Measurements from ENCODE around the gene SPACA6. TPM values are rescaled to one million over a fixed set of nuclear protein-coding genes. Genes with fewer than 3 reads are reported as not detected.
A peak's percentile ranks its signal among the peaks of the same experiment; 100 is the strongest.

SPACA6 gene
- total RNA-seq, 1 donor from 2014 or later: 1.1 TPM

DNA sequence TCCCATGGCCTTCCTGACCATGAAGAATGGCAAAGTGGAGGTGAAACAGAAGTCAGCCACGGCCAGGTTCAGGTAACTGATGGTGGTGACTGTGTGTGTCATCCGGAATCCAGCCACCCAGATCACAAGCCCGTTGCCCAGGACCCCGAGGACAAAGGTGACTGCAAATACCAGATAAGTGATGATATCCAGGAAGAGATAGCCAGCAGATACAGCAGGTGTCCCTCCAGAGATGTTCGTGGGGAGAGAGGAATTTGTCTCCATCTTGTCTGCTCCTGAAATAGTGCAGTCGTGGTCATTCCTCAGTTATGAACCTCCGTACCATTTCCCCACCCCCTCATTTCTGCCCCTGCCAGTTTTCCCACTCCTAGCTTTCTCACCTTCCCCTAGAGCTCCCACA, 53.6 kb downstream of the SPACA6 start:
- no peaks in the 10 kb centered on the region for H3K27me3 ChIP-seq (ENCODE audit: control insufficient read depth, insufficient read depth, low read length)
- DNase-seq (ENCODE audit: low read depth) (no peak), FAIRE-seq (peak; percentile 62)
- no peaks in the 10 kb centered on the region for H3K36me3 ChIP-seq (ENCODE audit: control insufficient read depth, insufficient read depth, low read length)
- H3K4me3 ChIP-seq (ENCODE audit: low read depth, low read length): no peak overlapping the region
- TF ChIP-seq, protein P1, sequence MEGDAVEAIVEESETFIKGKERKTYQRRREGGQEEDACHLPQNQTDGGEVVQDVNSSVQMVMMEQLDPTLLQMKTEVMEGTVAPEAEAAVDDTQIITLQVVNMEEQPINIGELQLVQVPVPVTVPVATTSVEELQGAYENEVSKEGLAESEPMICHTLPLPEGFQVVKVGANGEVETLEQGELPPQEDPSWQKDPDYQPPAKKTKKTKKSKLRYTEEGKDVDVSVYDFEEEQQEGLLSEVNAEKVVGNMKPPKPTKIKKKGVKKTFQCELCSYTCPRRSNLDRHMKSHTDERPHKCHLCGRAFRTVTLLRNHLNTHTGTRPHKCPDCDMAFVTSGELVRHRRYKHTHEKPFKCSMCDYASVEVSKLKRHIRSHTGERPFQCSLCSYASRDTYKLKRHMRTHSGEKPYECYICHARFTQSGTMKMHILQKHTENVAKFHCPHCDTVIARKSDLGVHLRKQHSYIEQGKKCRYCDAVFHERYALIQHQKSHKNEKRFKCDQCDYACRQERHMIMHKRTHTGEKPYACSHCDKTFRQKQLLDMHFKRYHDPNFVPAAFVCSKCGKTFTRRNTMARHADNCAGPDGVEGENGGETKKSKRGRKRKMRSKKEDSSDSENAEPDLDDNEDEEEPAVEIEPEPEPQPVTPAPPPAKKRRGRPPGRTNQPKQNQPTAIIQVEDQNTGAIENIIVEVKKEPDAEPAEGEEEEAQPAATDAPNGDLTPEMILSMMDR (IDR thresholded peaks at IDR 0.05; ENCODE audit: insufficient read depth, low read length, severe bottlenecking): no peak

DNA sequence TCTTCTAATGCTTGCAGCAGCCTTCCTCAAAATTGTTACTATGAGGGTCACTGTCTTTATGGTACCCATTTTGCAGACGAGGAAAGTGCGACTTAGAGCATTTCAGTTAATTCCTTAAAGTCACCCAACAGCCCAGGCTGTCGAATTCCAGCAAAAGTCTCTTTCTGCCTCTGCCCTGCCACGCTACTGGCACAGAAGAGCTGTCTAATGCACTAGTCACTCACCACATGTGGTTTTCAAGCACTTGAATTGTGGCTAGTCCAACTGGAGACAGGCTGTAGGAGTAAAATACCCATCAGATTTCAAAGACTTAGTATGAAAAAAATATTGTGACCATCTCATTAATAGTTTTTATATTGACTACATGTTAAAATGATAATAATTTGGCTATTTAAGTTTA, 56.8 kb downstream of the SPACA6 start:
- Histone ChIP-seq H3K36me3 (ENCODE audit: control insufficient read depth, insufficient read depth, low read length) (no peaks in the 10 kb centered on the region), H3K27me3 (ENCODE audit: control insufficient read depth, insufficient read depth, low read length) (no peaks in the 10 kb centered on the region), H3K4me3 (ENCODE audit: low read depth, low read length) (no peak overlapping the region)
- TF ChIP-seq, protein P1 (IDR thresholded peaks at IDR 0.05; ENCODE audit: insufficient read depth, low read length, severe bottlenecking): no peak
- no peak for DNase-seq (ENCODE audit: low read depth)
- no peak for FAIRE-seq

- FAIRE-seq: no peak
- TF ChIP-seq, protein P1 (IDR thresholded peaks at IDR 0.05; ENCODE audit: insufficient read depth, low read length, severe bottlenecking): no peak
- Histone ChIP-seq H3K4me3 (ENCODE audit: low read depth, low read length) (no peak overlapping the region), H3K27me3 (ENCODE audit: control insufficient read depth, insufficient read depth, low read length) (no peaks in the 10 kb centered on the region), H3K36me3 (ENCODE audit: control insufficient read depth, insufficient read depth, low read length) (no peaks in the 10 kb centered on the region)
- DNase-seq (ENCODE audit: low read depth): no peak
Observed at GRCh38 chr19:51750400-51751094, 57.4 kb downstream of the SPACA6 start.

- FAIRE-seq: no peak
- peak; percentile 10 for DNase-seq (ENCODE audit: low read depth)
- TF ChIP-seq, protein P1 (IDR thresholded peaks at IDR 0.05; ENCODE audit: insufficient read depth, low read length, severe bottlenecking): no peak
- Histone ChIP-seq H3K36me3 (ENCODE audit: control insufficient read depth, insufficient read depth, low read length) (no peaks in the 10 kb centered on the region), H3K27me3 (ENCODE audit: control insufficient read depth, insufficient read depth, low read length) (no peaks in the 10 kb centered on the region), H3K4me3 (ENCODE audit: low read depth, low read length) (no peak within 1 kb of the TSS)
Observed at GRCh38 chr19:51751655-51752054, 58.5 kb downstream of the SPACA6 start, which contains the start of gene FPR1. Gene FPR1, minus strand, starts transcription at chr19:51751878. Its CDS starts 4,884 bp downstream, at chr19:51746994.

GRCh38 chr19:51754109-51754508, 61.0 kb downstream of the SPACA6 start:
- TF ChIP-seq, protein P1 (IDR thresholded peaks at IDR 0.05; ENCODE audit: insufficient read depth, low read length, severe bottlenecking): no peak
- no peaks in the 10 kb centered on the region for H3K27me3 ChIP-seq (ENCODE audit: control insufficient read depth, insufficient read depth, low read length)
- FAIRE-seq: no peak

DNA sequence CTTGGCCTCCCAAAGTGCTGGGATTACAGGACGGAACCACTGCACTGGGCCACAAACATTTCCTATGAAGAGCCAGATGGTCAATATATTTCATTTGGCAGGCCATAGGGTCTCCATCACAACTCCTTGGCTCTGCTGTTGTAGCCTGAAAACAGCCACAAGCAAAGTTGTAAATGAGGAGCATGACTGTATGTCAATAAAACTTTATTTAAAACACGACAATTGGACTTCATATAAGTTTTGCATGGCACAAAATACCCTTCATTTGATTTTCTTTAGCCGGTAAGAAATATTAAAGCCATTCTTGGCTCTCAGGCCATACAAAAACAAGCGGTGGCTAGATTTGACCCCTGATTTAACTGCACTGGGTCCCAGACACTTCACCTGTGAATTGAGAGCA, 61.6 kb downstream of the SPACA6 start:
- no peaks in the 10 kb centered on the region for H3K27me3 ChIP-seq (ENCODE audit: control insufficient read depth, insufficient read depth, low read length)
- no peaks in the 10 kb centered on the region for H3K36me3 ChIP-seq (ENCODE audit: control insufficient read depth, insufficient read depth, low read length)
- DNase-seq (ENCODE audit: low read depth): no peak
- no peak overlapping the region for H3K4me3 ChIP-seq (ENCODE audit: low read depth, low read length)
- FAIRE-seq: no peak
- TF ChIP-seq, protein P1 (IDR thresholded peaks at IDR 0.05; ENCODE audit: insufficient read depth, low read length, severe bottlenecking): no peak

More at GRCh38 chr19:51754109-51754508, 61.0 kb downstream of the SPACA6 start:
- no peak for DNase-seq (ENCODE audit: low read depth)
- H3K36me3 ChIP-seq (ENCODE audit: control insufficient read depth, insufficient read depth, low read length): no peaks in the 10 kb centered on the region
- no peak overlapping the region for H3K4me3 ChIP-seq (ENCODE audit: low read depth, low read length)
